MM.1S (cell line): ENCODE measurements around the gene AKAP13.

Experiments
- DNase-seq: peaks from one replicate; pipeline ENCODE4 v3.0.0-alpha.2; 2015
- H2AFZ ChIP-seq: fragments of 300-600 bp; sonication (generic); 2 replicates; pipeline ENCODE4 v1.6.0; 2016; ENCODE audit warnings: antibody characterized with exemption, low read length
- H3F3A ChIP-seq: fragments of 300-600 bp; sonication (generic); 2 replicates; pipeline ENCODE4 v1.6.1; 2016; ENCODE audit warnings: mild to moderate bottlenecking, antibody characterized with exemption, low read length, moderate library complexity, mixed read lengths; ENCODE audit not compliant: insufficient read depth
- H3K27ac ChIP-seq: fragments of 300-600 bp; sonication (generic); 2 replicates; pipeline ENCODE4 v1.5.1; 2016; ENCODE audit warnings: mild to moderate bottlenecking, low read length
- H3K27me3 ChIP-seq: fragments of 300-600 bp; sonication (generic); replicated peaks from 2 replicates; pipeline ENCODE4 v1.6.0; 2016; ENCODE audit warnings: low read length; ENCODE audit not compliant: insufficient read depth
- H3K36me3 ChIP-seq: fragments of 300-600 bp; sonication (generic); replicated peaks from 2 replicates; pipeline ENCODE4 v1.6.1; 2016; ENCODE audit warnings: mild to moderate bottlenecking, low read length, mixed read lengths; ENCODE audit not compliant: insufficient read depth
- H3K4me1 ChIP-seq: fragments of 300-600 bp; sonication (generic); 2 replicates; pipeline ENCODE4 v1.6.1; 2016; ENCODE audit warnings: low read length, mixed read lengths
- H3K4me2 ChIP-seq: fragments of 300-600 bp; sonication (generic); 2 replicates; pipeline ENCODE4 v1.6.0; 2016; ENCODE audit warnings: low read depth, low read length
- H3K4me3 ChIP-seq: fragments of 300-600 bp; sonication (generic); 2 replicates; pipeline ENCODE4 v1.5.1; 2016; ENCODE audit warnings: low read length, mixed read lengths
- H3K79me2 ChIP-seq: fragments of 300-600 bp; sonication (generic); 2 replicates; pipeline ENCODE4 v1.6.1; 2016; ENCODE audit warnings: mixed run types, low read length, mixed read lengths
- H3K9ac ChIP-seq: fragments of 300-600 bp; sonication (generic); 2 replicates; pipeline ENCODE4 v1.6.1; 2016; ENCODE audit warnings: low read length, mixed read lengths
- H3K9me2 ChIP-seq: fragments of 300-600 bp; sonication (generic); replicated peaks from 2 replicates; pipeline ENCODE4 v1.6.1; 2016; ENCODE audit warnings: mild to moderate bottlenecking, low read length, mixed read lengths; ENCODE audit not compliant: insufficient read depth
- H3K9me3 ChIP-seq: fragments of 300-600 bp; sonication (generic); replicated peaks from 2 replicates; pipeline ENCODE4 v1.6.1; 2016; ENCODE audit warnings: mild to moderate bottlenecking, low read length, mixed read lengths; ENCODE audit not compliant: insufficient read depth
- H4K20me1 ChIP-seq: fragments of 300-600 bp; sonication (generic); 2 replicates; pipeline ENCODE4 v1.6.1; 2016; ENCODE audit warnings: mild to moderate bottlenecking, low read length, moderate library complexity, mixed read lengths; ENCODE audit not compliant: insufficient read depth
- EZH2 ChIP-seq: fragments of 300-600 bp; sonication (generic); optimal IDR thresholded peaks from 2 replicates; pipeline ENCODE3; 2017; ENCODE audit warnings: low read depth, mild to moderate bottlenecking, antibody characterized with exemption, low read length, mixed read lengths
- EZH2phosphoT487 ChIP-seq: fragments of 300-600 bp; sonication (generic); IDR thresholded peaks from 2 replicates; pipeline ENCODE4 v1.6.1; 2018; ENCODE audit warnings: antibody characterized with exemption, low read length
- TF ChIP-seq, protein P1 (sequence below): fragments of 300-600 bp; sonication (generic); IDR thresholded peaks from 2 replicates; pipeline ENCODE4 v1.5.1; 2016; ENCODE audit warnings: antibody characterized with exemption, low read length, mixed read lengths

AKAP13 gene

DNA sequence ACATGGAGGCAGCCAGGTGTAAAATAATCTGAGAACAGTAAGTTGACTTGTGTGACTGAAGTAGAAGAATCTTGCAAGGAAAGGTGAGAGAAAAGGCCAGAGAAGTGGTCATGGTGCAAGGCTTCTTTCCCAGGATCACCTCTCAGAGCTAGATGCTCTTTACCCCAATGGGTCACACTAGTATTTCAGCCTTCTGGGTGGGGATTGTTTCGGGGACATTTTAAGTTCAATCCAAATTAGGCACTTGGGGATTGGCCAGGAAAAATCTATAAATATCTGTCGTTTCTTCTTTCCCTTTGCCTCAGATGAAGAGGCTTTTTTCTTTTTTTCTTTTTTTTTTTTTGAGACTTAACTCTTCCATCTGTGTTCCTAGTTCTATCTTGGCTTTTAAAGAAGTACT lies 226.3 kb downstream of the AKAP13 start:
- no peaks in the 10 kb centered on the region for H4K20me1 ChIP-seq
- no peaks in the 10 kb centered on the region for H3K36me3 ChIP-seq
- H3K4me3 ChIP-seq, result no peak overlapping the region
- no peak overlapping the region for H3K9ac ChIP-seq
- no peak for DNase-seq
- no peaks in the 10 kb centered on the region for H3K79me2 ChIP-seq
- H3K4me2 ChIP-seq, result no peak overlapping the region
- H3F3A ChIP-seq, result 0 out of 2 replicates have a peak, but pooled peaks cover 5% of the 10 kb centered on the region
- no peak overlapping the region for H2AFZ ChIP-seq
- peaks cover 7% of the 10 kb centered on the region; the same call in 1 of the 2 replicates for H3K4me1 ChIP-seq
- no peaks in the 10 kb centered on the region for H3K9me3 ChIP-seq
- no peak for TF ChIP-seq EZH2phosphoT487
- TF ChIP-seq, protein P1, sequence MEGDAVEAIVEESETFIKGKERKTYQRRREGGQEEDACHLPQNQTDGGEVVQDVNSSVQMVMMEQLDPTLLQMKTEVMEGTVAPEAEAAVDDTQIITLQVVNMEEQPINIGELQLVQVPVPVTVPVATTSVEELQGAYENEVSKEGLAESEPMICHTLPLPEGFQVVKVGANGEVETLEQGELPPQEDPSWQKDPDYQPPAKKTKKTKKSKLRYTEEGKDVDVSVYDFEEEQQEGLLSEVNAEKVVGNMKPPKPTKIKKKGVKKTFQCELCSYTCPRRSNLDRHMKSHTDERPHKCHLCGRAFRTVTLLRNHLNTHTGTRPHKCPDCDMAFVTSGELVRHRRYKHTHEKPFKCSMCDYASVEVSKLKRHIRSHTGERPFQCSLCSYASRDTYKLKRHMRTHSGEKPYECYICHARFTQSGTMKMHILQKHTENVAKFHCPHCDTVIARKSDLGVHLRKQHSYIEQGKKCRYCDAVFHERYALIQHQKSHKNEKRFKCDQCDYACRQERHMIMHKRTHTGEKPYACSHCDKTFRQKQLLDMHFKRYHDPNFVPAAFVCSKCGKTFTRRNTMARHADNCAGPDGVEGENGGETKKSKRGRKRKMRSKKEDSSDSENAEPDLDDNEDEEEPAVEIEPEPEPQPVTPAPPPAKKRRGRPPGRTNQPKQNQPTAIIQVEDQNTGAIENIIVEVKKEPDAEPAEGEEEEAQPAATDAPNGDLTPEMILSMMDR, result no peak
- TF ChIP-seq EZH2, result no peak
- no peaks in the 10 kb centered on the region for H3K9me2 ChIP-seq
- H3K27ac ChIP-seq, result no peak overlapping the region
- no peaks in the 10 kb centered on the region for H3K27me3 ChIP-seq

DNA sequence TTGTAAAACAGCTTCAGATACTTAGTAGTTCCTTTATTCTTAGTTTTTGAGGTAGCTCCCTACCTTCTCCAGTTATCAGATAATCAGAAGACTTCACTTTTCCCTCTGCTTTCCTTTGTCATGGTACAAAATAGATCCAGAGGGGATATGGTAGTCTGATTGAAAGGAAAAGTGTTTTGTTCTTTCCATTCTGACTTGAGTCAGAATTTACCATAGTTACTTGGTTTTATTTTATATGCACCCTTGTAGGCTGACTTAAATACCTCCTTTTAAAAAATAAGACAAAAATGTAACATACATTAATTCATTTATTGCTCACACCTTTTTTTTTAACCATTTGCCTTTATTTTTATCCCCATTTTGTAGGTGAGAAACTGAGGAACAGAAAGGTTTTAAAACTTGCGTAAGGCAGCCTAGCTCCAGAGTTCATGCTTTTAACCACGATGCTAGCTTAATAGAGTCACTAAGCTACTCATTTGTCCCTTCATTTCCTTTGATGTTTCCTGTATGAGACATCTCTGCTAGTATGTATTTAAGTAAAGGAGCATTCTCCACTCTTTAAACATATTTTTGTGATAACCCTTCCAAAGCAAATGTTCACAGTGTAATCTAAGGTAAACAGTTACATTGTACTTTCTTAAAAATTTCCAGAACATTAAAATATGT lies 226.9 kb downstream of the AKAP13 start:
- Histone ChIP-seq H3F3A (0 out of 2 replicates have a peak, but pooled peaks cover 5% of the 10 kb centered on the region), H3K27ac (no peak overlapping the region), H3K9ac (no peak overlapping the region), H3K4me1 (peaks cover 10% of the 10 kb centered on the region; the same call in 1 of the 2 replicates), H3K79me2 (no peaks in the 10 kb centered on the region), H2AFZ (no peak overlapping the region), H3K9me2 (no peaks in the 10 kb centered on the region), H4K20me1 (no peaks in the 10 kb centered on the region), H3K9me3 (no peaks in the 10 kb centered on the region), H3K27me3 (no peaks in the 10 kb centered on the region), H3K36me3 (no peaks in the 10 kb centered on the region), H3K4me2 (no peak overlapping the region), H3K4me3 (no peak overlapping the region)
- TF ChIP-seq, protein P1, result no peak
- TF ChIP-seq EZH2, result no peak
- no peak for TF ChIP-seq EZH2phosphoT487
- no peak for DNase-seq

DNA sequence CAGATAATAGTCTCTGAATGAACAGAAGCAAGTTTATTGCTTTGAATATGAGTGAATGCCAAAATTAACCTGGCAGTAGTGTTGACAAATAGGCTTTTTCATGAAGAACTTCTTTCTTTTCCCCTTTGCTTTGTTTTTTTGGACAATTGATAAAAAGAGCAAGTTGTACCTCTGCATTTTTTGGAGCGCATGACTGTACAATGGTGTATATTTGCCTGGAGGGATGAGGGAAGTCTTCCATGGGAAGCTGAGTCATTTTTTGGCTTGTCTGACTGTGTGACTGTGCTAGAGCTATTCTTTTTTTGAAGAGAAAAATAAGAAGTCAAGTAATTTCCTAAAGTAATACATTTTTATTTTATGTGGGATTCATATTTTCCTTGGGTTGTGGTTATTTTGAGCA lies 227.4 kb downstream of the AKAP13 start:
- H3K4me3 ChIP-seq, result no peak overlapping the region
- no peaks in the 10 kb centered on the region for H3K27me3 ChIP-seq
- DNase-seq, result no peak
- H3K36me3 ChIP-seq, result no peaks in the 10 kb centered on the region
- H3K79me2 ChIP-seq, result no peaks in the 10 kb centered on the region
- H2AFZ ChIP-seq, result no peak overlapping the region
- TF ChIP-seq EZH2phosphoT487 (no peak), EZH2 (no peak)
- TF ChIP-seq, protein P1, result no peak
- peaks cover 10% of the 10 kb centered on the region; the same call in 1 of the 2 replicates for H3K4me1 ChIP-seq
- no peaks in the 10 kb centered on the region for H3K9me2 ChIP-seq
- H3K9me3 ChIP-seq, result no peaks in the 10 kb centered on the region
- no peaks in the 10 kb centered on the region for H4K20me1 ChIP-seq
- H3K4me2 ChIP-seq, result no peak overlapping the region
- H3K9ac ChIP-seq, result no peak overlapping the region
- 0 out of 2 replicates have a peak, but pooled peaks cover 5% of the 10 kb centered on the region for H3F3A ChIP-seq
- no peak overlapping the region for H3K27ac ChIP-seq
